ENCODE data around the gene KCTD4.

DNA sequence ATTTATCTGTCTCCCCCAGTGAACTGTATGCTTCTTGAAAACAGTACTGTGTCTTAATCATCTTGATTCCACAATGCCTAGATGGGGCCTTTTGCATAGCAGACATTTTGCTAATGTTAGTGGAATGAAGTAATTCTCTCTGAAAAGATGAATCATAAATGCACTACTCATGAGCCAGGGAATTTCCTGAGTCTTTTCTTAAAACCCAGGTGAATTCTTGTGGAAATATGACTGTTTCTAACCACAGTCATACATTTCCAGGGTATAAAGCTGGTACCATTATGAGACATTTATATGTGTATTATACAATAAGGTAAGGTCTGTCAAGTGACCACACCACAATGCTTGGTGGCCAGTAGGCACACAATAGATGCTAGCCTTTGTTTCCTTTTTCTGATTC is 5.5 kb upstream of the KCTD4 start:
- TF ChIP-seq, protein P1, sequence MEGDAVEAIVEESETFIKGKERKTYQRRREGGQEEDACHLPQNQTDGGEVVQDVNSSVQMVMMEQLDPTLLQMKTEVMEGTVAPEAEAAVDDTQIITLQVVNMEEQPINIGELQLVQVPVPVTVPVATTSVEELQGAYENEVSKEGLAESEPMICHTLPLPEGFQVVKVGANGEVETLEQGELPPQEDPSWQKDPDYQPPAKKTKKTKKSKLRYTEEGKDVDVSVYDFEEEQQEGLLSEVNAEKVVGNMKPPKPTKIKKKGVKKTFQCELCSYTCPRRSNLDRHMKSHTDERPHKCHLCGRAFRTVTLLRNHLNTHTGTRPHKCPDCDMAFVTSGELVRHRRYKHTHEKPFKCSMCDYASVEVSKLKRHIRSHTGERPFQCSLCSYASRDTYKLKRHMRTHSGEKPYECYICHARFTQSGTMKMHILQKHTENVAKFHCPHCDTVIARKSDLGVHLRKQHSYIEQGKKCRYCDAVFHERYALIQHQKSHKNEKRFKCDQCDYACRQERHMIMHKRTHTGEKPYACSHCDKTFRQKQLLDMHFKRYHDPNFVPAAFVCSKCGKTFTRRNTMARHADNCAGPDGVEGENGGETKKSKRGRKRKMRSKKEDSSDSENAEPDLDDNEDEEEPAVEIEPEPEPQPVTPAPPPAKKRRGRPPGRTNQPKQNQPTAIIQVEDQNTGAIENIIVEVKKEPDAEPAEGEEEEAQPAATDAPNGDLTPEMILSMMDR (IDR thresholded peaks at IDR 0.05) = no peak
- TF ChIP-seq POLR2A (IDR thresholded peaks at IDR 0.05; ENCODE audit: low read depth) (no peak), EP300 (IDR thresholded peaks at IDR 0.05) (no peak)

All from esophagus muscularis mucosa (tissue), 4 donors.